GM13976 (cell line): ENCODE results near the gene TFEB.

Experiments
- DNase-seq: peaks from one replicate; pipeline ENCODE4 v3.0.0; 2012; ENCODE audit warnings: low spot score
- CTCF ChIP-seq: IDR thresholded peaks from 2 replicates; pipeline ENCODE4 v1.5.1; 2012; ENCODE audit warnings: borderline replicate concordance, mild to moderate bottlenecking; ENCODE audit not compliant: insufficient read depth; ENCODE audit errors: extremely low read depth, missing control alignments, control extremely low read depth
- in situ Hi-C: fragments of 300-500 bp; cut with MboI; formaldehyde crosslinking; loops from one replicate; pipeline ENCODE4 v1.12.0; 2022; ENCODE audit warnings: low sequenced_read_pairs, mixed read lengths, inconsistent platforms; ENCODE audit not compliant: unreplicated experiment

The TFEB gene

GRCh38 chr6:41644297-41644879, 91.0 kb downstream of the TFEB start:
- no peak for TF ChIP-seq CTCF
- DNase-seq = no peak
- in situ Hi-C loops = no loop called here

- in situ Hi-C loops = no loop called here
- no peak for TF ChIP-seq CTCF
- no peak for DNase-seq
Observed at GRCh38 chr6:41643899-41644269, 91.5 kb downstream of the TFEB start.

GRCh38 chr6:41642960-41643898, 92.2 kb downstream of the TFEB start:
- no peak for TF ChIP-seq CTCF
- DNase-seq = no peak
- in situ Hi-C loops = no loop called here

- no peak for TF ChIP-seq CTCF
- DNase-seq = no peak
- in situ Hi-C loops = no loop called here
Observed at GRCh38 chr6:41642090-41642959, 93.1 kb downstream of the TFEB start.

- no peak for TF ChIP-seq CTCF
- DNase-seq = no peak
- in situ Hi-C loops = no loop called here
Observed at GRCh38 chr6:41641352-41641925, 94.0 kb downstream of the TFEB start.

- no peak for TF ChIP-seq CTCF
- in situ Hi-C loops = no loop called here
- no peak for DNase-seq
Observed at GRCh38 chr6:41640426-41640825, 95.0 kb downstream of the TFEB start.
